Measurements from ENCODE around the gene EPS8L2.
A peak's percentile ranks its signal among the peaks of the same experiment; 100 is the strongest.

Gene EPS8L2

DNA sequence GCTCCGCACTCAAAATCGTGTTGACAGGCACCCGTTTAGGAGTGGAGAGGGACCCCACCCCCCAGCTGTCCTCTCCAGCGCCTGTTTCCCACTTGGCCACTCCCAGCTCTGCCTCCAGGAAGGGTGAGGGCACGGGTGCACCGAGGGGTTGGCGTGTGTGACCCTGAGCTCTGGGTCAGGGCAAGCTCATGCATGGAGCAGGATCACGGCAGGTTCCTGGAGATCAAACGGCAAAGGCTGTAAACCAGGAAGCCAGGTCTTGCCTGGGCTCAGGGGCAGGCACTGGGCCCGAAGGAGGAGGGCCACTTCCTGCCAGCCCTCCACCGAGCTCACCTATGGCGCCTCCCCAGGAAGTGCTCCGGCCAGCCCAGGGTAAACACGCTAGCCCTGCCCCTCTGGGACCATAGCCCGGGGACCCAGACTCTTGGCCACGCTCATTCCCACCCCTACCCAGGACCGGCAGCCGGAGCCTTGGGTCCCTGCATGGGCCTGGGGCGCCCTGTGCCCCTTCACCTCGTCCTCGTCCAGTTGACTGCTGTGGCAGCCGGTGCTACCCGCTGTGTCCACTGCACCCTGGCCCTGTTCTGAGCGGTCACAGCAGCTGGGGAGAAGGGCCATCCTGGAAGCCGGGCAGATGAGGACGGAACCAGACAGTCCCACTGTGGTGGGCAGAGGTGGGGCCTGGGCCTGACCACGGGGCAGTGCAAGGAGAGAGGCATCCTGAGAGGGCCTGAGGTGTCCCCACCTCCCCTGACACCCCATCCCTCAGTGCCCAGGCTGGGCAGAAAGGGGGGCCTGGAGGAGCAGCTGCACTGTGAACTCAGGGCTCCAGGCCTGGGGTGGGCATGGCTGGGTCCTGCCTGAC is 1.0 kb upstream of the EPS8L2 start:
- no peak for FAIRE-seq

DNA sequence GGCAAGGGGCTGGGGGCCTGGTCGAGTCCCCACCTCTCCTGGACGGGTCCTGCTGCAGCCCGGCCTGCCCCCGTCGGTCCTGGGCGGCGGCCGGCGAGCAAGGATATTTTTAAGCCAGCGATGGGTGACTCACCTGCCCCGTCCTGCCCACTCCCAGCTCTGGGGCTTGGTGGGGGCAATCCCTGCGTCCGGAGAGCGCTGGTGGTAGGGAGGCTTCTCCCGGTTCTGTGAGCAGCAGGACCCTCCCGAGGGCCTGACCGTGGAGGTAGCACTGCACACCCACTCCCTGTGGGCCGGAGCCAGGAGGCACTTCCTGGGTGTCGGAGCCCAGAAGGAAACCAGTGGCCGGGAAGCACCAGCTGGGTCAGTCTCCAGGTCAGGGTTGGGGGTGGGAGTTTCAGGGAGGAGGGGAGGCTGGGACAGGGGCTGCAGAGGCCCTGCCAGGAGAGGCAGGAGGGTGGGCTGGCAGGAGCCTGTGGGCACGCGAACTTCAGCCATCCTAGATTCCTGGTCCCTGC is 467 bp downstream of the EPS8L2 start:
- no peak for FAIRE-seq

DNA sequence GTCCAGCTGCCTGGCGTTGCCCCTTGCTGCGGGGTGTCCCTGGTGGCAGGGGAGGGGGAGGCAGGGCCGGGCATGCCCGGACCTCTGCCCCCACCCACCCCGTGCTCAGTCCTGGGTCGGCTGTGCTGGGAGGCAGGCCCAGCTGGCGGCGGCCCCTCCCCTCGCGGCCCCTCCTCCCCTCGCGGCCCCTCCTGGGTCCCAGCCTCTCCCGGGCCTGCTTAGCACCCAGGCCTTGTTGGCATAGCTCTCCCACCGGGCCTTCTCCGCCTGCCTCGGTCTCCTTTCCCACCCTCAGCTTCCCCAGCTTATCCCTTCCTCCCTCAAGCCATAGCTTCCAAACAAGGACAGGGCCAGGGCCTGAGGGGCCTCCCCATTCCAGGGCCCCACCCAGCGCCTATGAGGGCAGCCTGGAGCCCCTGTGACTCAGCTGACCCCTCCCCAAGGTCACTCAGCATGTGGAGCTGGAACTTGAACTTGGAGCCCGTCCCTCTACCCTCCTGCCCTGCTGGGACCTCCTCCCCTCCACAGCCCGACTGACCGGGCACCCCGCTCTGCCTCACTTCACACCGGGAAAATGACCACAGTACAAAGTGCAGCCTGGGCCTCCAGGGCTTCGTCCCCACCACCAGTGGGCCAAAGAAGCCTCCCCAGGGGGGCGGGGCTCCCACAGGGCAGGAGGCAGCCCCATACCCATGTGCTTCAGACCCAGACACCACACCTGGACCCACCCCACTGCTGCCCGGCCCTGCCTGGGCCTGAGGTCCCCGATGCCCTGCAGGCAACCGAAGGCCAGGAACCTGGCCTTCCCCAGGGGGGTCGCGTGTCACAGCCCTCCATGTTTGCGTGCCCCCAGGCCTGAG is 1.2 kb downstream of the EPS8L2 start:
- FAIRE-seq: no peak

DNA sequence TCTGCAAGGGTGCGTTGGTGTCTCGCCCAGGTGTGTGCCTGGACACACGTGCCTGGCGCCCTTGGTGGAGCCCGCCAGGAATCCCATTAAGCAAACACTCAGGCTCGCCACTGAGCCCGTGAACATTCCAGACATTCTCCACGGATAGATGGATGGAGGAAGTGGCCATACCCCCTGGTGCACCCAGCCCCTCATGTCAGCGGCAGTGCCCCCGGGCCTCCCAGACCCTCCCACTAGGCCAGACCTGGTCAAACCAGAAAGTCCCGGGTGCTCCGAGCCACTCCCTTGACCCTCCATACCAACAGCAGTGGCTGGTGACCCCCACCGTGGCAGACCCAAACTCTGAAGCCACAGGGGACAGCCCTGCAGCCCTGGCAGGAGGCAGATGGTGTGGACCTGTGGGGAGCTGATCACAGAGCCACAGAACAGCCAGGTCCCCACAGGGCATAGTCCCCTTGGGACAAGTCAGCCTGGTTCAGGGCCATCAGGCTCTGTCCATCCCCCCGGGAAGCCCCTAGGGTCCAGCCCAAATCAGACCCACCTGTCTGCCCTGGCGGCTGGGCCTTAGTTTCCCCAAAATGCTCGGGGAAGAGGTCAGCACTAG is 1.9 kb downstream of the EPS8L2 start:
- FAIRE-seq: no peak

DNA sequence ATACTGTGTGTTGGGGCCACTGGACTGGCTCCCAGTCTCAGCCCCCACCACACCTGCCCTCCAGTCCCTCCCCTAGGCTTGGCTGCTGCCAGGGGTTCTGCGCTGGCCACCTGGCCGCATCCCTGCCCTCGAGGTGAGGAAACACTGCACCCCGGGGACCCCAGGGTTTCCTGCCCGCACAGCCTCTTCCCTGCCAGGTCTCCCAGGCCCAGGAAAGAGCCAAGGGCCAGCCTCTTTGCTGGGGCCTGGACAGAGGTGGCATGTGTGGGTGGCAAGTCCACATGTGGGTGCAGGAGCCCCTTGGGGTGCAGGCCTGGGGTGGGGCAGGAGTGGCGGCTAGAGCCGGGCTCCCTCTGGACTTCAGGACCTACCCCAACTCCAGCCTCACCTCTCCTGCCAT is 2.5 kb downstream of the EPS8L2 start:
- FAIRE-seq: no peak

DNA sequence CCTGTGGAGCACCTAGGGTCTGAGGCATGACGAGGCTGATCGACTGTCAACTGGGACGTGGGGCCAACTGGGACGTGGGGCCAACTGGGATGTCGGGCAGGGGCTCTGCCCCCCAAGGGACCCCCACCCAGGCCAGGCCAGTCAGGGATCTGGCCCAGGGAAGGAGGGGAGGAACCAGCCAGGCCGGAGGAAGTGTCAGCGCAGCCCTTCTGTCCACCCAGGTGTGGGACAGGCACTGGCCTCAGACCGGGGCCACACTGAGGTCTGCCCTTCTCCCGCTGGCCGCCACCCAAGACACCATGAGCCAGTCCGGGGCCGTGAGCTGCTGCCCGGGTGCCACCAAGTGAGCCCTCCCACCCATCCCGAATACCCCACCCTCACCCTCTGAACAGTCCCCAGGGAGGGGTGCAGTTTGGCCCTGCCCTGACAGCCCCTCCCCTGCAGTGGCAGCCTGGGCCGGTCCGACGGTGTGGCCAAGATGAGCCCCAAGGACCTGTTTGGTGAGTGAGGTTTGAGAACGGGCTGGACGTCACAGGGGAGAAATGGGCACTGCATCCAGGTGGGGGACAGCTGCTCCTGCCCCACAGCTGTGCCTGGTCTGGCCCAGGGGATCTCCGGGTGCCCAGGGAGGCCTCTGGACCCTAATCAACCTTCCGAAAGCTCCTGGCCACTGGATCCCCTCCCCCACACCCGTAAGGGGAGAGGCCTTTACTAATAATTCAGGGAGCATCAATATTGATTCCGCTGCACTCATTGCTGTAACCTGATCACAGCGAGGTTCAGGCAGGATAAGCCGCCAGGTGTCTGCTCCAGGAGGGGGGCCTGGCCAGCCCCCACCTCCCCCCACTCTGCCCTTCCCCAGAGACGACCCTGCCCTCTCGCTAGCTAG is 3.3 kb downstream of the EPS8L2 start:
- FAIRE-seq: no peak

DNA sequence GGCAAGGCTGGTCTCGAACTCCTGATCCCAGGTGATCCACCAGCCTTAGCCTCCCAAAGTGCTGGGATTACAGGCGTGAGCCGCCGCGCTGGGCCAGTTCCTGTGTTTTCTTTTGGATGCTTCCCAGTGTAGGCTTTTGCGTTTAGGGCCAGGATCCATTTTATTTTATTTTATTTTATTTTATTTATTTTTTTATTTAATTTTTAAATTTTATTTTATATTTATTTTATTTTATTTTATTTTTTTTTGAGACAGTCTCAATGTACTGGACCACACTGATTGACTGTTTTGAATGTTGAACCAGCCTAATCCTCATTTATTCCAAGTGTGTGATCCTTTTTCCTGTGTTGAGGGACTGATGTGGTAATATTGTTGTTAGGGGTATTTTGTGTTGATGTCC is 8.4 kb downstream of the EPS8L2 start:
- no peak for FAIRE-seq

DNA sequence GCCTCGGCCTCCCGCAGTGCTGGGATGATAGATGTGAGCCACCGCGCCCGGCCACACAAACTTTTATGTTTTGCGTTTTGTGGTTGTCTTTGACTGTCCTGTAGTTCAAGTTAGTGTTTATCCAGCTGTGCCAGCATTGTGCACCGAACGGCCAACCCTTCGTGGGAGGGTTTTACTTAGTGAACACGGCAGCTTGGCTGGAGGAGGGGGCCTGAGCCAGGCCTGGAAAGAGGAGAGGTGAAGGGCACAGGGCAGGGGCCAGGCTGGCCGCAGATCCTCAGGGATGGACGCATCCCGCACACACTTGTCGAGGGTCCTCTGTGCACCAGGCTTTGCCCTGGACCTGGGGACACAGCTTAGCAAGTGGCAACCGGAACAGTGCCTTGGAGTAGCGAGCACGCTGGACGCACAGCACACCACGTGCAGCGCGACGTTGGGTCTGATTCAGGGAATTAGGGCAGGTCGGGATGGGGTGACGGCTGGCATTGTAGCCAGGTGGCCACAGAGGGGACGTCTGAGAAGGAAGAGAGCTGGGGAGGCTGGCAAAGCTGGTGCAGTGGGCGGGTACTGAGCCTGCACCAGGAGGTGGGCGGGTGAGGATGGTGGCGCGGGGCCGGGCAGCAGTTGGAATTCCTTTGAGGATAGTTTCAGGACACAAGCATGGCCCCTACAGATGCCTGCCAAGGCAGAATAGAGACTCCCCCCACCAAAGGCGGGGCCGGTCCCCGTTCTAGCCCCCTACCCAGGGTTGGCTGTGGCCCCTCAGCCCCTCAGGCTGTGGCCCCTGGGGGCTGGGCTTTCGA is 13.4 kb downstream of the EPS8L2 start:
- no peak for FAIRE-seq

DNA sequence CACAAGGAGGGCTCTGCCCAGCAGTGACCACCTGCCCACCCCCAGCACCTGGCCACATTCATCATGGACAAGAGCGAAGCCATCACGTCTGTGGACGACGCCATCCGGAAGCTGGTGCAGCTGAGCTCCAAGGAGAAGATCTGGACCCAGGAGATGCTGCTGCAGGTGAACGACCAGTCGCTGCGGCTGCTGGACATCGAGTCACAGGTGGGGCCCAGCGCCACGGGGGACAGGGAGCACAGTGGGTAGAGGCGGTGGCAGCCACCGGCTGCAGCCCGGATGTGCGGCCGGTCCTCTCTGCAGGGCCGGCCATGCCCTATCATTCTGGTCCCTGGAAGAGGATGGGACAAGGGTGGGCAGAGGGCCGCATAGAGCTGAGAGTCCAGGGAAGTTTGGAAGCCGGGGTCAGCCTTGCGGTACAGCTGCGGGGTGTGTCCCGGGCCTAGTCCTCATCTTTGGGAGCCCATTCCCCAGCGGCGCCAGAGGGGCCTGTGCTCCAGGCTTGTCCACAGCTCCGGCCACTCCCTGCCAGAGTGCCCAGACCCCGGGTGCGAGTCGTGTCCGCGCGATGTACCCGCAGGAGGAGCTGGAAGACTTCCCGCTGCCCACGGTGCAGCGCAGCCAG is 14.1 kb downstream of the EPS8L2 start:
- FAIRE-seq: no peak

DNA sequence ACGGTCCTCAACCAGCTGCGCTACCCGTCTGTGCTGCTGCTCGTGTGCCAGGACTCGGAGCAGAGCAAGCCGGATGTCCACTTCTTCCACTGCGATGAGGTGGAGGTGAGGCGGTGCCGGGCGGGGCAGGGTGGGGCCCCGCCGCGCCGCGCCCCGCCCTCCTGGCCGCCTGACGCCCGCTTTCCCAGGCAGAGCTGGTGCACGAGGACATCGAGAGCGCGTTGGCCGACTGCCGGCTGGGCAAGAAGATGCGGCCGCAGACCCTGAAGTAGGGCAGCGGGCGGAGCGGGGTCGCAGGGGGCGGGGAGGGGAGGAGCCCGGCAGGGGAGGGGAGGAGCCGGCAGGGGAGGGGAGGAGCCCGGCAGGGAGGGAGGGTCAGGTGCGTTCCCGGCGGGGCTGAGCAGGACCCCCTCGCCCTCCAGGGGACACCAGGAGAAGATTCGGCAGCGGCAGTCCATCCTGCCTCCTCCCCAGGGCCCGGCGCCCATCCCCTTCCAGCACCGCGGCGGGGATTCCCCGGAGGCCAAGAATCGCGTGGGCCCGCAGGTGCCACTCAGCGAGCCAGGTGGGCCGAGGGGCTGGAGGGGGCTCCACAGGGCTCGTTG is 14.7 kb downstream of the EPS8L2 start:
- FAIRE-seq: no peak

DNA sequence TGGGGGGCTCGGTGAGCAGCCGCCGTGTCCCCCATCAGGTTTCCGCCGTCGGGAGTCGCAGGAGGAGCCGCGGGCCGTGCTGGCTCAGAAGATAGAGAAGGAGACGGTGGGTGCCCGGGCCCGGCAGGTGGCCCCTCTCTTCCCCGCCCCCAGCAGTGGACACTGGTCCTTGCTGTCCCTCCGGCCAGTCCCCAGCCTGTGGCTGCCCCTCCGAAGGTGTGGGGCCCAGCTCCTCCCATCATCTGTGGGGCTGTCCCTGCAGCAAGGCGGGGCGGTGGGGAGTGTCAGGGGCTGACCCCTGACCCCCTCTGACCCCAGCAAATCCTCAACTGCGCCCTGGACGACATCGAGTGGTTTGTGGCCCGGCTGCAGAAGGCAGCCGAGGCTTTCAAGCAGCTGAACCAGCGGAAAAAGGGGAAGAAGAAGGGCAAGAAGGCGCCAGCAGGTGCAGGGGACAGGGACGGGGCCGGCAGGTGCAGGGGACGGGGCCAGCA is 15.3 kb downstream of the EPS8L2 start:
- no peak for FAIRE-seq

DNA sequence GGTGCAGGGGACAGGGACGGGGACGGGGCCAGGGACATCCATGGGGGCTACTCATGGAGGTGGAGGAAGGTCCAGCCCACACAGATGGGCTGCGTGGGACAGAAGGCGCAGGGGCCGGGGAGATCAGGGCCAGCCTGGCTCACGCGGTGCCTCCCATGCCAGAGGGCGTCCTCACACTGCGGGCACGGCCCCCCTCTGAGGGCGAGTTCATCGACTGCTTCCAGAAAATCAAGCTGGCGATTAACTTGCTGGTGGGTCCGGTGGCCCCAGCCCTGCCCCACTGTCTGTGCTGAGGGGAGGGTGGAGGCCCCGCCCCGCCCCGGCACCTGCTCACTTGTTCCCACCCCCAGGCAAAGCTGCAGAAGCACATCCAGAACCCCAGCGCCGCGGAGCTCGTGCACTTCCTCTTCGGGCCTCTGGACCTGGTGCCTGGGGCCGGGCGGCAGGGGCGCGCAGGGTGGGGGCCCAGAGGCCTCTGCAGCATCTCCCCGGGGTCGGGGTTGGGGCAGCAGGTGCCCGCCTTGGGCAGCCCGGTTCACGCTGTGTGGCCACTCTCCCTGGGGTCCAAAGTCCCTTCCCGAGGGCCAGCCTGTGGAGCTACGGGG is 15.8 kb downstream of the EPS8L2 start:
- FAIRE-seq: no peak

DNA sequence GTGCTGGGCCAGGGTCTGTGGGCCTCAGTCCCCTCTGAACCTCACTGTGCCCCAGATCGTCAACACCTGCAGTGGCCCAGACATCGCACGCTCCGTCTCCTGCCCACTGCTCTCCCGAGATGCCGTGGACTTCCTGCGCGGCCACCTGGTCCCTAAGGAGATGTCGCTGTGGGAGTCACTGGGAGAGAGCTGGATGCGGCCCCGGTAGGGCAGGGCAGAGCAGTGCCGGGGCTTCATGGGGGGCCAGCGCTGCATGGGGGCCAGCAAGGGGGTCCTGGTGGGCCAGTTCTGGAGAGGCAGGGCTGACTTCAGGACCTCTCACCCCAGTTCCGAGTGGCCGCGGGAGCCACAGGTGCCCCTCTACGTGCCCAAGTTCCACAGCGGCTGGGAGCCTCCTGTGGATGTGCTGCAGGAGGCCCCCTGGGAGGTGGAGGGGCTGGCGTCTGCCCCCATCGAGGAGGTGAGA is 16.3 kb downstream of the EPS8L2 start:
- FAIRE-seq: no peak

DNA sequence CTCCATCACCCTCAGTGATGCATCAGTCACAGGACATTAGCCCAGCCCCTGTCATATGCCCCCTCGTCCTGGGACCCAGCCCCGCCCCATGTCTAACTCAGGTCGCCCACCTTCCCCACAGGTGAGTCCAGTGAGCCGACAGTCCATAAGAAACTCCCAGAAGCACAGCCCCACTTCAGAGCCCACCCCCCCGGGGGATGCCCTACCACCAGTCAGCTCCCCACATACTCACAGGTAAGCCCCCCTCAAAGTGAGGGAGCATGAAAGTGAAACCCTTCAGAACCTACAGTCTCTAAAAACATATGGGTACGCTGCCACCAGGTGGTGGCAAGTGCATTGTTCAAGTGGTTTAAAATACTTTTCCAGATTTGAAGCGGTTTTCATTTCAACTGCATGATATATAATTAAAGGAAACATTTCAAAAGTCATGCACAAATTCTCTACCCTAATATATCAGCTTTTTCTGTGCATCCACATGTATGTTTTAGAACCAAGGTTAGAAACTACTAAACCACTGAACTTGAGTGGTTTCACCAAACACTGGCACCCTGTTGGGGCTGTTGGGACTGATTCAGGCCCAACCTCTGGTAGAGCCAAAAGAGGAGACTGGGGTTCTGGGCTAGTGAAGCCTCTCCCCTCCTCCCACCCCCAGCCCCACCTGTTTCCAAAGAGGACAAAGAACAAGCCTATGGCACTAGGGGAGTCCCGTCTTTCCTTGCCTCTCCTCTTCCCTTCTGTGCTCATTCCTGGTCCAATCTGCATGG is 17.3 kb downstream of the EPS8L2 start:
- peak; percentile 97 for FAIRE-seq

DNA sequence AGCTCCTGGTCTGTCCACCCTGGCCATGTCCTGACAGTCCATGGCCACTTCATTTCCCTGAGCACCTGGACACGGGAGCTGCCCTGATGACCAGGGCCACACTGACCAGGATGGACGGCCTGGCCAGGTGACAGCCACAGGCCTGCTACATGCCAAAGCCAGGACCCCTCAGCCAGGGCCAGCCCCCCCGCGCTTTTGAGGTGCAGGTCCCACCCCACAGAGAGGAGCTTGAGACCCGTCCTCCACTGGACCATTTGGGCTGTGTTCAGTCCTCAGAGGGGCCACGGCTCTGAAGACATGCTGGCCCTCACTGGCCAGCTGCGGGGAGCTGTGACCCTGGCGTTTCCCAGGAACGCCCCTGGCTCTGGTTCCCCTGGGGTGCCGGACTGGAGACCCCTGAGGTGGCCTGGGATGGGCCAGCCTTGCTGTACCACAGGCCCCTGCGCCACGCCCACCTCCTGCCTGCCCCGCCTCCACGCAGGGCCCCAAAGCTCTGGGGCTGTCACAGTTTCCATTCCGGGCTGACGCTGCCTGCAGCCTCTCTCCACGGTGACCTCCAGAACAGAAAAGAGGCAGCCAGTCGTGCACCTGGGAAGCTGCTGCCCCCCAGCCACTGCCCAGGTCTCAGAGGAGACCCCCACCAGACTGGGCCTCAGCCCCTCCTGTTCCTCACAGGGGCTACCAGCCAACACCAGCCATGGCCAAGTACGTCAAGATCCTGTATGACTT is 18.2 kb downstream of the EPS8L2 start:
- FAIRE-seq: no peak

DNA sequence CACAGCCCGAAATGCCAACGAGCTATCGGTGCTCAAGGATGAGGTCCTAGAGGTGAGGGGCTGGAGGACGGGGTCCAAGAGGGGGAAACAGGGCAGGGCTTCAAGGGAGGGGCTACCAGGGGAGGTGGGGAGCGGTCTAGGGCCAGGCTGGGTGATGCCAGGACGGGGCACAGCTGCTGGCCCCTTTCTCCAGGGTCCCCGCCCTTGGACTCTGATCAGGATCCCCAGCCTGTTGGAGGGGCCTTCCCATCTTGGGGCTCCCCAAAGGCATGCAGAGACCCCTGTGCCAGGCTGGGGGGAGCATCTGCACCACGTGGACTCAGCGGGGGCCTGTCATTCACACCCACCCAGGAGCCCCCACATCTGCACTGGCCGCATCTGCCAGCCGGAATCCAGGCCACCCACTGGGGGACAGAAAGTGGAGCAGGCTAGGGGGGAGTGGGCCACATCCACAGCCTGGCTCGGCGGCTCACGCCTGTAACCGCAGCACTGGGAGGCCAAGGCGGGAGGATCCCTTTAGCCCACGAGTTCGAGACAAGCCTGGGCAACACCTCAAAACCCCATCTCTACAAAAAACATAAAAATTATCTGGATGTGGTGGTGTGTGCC is 18.9 kb downstream of the EPS8L2 start:
- FAIRE-seq: no peak

DNA sequence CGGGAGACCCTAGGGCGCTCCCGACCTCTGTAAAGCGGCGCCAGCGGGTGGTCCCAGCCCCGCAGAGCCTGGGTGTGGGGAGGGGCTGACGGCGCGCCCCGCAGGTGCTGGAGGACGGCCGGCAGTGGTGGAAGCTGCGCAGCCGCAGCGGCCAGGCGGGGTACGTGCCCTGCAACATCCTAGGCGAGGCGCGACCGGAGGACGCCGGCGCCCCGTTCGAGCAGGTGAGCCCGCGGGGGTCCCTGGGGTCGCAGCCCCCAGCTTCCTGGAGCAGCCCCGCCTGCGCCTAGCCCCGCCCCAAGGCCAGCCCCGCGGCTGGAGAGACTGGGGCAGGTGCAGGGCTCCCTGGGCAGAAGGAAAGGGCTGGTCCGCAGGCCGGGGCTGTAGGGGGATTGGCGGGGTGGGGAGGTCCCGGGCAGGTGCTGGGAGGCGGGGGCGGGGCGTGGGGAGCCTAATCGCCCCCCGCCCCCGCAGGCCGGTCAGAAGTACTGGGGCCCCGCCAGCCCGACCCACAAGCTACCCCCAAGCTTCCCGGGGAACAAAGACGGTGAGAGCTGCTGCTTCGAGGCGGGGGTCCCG is 19.7 kb downstream of the EPS8L2 start:
- FAIRE-seq: no peak

Data from islet of Langerhans (tissue), 1 donor.